Measurements from ENCODE around the gene SIRPG.

SIRPG gene

DNA sequence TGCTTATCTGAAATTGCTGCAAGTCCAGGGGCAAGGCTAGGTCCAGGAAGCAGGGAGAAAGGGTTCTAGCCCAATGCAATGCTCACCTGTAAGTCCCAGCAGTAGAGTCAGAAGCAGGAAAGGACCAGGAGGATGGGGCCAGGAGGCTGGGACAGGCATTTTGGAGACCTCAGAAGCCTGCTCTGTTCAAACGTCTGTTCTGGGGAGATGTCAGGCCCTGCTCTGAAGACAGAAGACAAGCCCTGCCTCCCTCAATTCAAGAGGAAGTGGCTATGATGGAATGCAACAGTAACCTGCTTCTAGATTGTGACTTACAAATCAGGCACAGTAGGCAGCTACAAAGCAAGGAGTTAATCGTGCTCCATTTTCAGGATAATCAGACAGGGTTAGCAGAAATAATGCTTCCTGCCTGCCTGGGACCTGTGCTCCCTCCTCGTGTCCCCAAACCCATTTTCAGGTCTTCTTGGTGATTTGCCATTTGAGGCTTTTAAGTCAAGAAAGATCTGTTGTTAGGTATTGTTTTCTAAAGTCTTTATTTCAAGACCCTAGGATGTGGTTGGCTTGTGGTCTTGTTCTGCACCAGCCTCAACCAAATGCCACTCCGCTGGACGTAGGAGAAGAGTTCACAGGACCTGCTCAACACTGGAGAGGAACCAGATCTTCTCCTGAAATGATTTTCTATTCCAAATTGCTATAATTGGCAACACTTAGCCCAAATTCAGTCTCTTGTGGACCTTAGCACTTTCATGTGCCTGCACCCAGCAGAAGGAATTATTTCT is at the start of gene SIRPG:
Gene SIRPG (minus strand): TSS at position 224 of the 779 bp plus-strand sequence. CDS start 65 bp downstream, at position 159.
- TF ChIP-seq GATA3 (IDR thresholded peaks at IDR 0.05; ENCODE audit: low read depth, low read length) = no peak
- TF ChIP-seq GATA2 (IDR thresholded peaks at IDR 0.05; ENCODE audit: low read depth, low read length) = no peak

DNA sequence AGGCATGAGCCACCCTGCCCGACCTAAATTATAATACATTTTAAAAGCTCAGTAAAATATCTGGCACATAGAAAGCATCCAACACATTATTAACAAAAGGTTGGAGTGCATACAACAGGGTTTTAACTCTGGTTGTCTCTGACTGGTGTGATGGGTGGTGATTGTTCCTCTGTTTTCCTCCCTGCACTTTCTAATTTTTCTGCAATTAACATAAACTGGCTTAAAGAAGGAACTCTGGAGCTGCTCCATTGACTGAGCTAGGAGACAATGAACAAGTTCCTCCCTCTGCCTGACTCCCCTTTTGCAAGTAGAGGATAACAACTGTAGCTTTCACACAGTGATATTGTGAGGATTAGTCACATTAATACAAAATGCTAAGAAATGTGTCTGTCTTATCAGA is 48.5 kb upstream of the SIRPG start:
- TF ChIP-seq GATA3 (IDR thresholded peaks at IDR 0.05; ENCODE audit: low read depth, low read length) = no peak
- TF ChIP-seq GATA2 (IDR thresholded peaks at IDR 0.05; ENCODE audit: low read depth, low read length) = no peak

DNA sequence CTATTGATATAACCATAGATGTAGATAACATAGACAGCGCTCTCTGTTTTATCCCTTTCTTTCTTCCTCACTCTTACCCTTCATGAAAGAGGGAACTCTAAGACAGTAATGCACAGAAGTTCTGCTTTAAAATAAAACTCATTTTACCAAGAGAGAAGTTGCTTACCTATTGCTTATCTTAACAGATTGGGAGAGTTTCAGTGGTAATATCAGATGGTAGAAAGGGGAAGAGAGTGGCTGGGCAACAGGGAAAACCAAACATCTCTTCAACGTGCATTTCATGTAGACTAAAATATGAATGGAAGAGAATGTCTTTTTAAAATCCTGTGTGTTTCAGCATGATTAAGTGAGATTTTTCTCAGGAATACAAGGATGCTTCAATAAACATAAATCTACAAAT is 45.3 kb upstream of the SIRPG start:
- TF ChIP-seq GATA3 (IDR thresholded peaks at IDR 0.05; ENCODE audit: low read depth, low read length) (no peak), GATA2 (IDR thresholded peaks at IDR 0.05; ENCODE audit: low read depth, low read length) (no peak)

- TF ChIP-seq GATA2 (IDR thresholded peaks at IDR 0.05; ENCODE audit: low read depth, low read length) (no peak), GATA3 (IDR thresholded peaks at IDR 0.05; ENCODE audit: low read depth, low read length) (no peak)
Observed at GRCh38 chr20:1702328-1702727, 44.7 kb upstream of the SIRPG start.

GRCh38 chr20:1700990-1701389 is 43.4 kb upstream of the SIRPG start:
- TF ChIP-seq GATA2 (IDR thresholded peaks at IDR 0.05; ENCODE audit: low read depth, low read length) = no peak
- TF ChIP-seq GATA3 (IDR thresholded peaks at IDR 0.05; ENCODE audit: low read depth, low read length) = no peak

DNA sequence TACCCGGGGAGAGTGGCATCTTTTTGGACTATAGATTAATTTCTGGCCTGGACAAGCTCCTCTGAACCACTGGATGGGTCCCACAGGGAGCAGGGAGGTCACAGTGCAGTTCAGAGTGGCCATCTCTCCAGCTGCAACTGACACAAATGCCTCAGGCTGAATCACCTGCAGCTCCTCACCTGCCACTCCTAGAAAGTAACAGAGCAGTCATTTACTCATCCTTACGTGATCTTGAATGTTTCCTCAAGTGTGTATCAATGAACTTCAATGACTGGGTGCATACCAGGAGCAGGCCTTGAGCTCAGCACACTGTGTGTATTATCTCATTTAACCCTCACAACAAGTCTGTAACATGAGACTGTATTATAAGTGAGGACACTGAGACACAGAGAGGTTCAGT is 40.0 kb upstream of the SIRPG start:
- TF ChIP-seq GATA2 (IDR thresholded peaks at IDR 0.05; ENCODE audit: low read depth, low read length) (no peak), GATA3 (IDR thresholded peaks at IDR 0.05; ENCODE audit: low read depth, low read length) (no peak)

DNA sequence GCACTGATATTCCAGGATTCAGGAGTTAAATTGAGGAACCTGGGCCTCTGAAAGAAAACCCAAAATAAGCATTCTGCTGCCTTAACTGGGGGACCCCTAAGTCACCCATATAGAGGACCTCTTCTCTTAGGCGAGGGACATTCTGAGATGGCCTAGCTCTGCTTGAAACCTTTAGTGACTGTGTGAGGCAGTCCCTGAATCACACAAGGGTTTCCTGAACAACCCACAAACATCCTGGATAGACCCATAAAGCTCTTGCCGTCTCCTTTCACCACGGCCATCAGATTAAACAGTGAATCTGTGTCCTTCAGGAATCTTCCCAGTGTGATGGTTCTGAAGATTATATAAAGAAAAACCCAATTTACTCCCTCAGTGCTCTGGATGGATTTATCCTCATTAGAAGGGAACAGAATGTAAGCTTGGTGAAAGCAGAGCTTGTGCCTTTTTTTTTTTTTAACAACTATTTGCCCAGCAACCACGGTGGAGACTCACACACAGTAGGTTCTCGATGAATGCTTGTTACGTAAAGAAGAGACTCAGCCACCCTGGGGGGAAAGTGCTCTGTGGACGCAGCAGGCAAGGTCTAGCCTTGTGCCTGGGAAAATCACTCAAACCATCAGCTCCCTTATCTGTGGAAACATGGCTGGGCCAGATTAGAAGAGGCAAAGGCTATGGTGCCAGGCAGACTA is 39.1 kb upstream of the SIRPG start:
- no peak for TF ChIP-seq GATA2 (IDR thresholded peaks at IDR 0.05; ENCODE audit: low read depth, low read length)
- no peak for TF ChIP-seq GATA3 (IDR thresholded peaks at IDR 0.05; ENCODE audit: low read depth, low read length)

GRCh38 chr20:1694672-1695071 is 37.1 kb upstream of the SIRPG start:
- TF ChIP-seq GATA3 (IDR thresholded peaks at IDR 0.05; ENCODE audit: low read depth, low read length) (no peak), GATA2 (IDR thresholded peaks at IDR 0.05; ENCODE audit: low read depth, low read length) (no peak)

GRCh38 chr20:1693427-1693826 is 35.8 kb upstream of the SIRPG start:
- TF ChIP-seq GATA2 (IDR thresholded peaks at IDR 0.05; ENCODE audit: low read depth, low read length) (no peak), GATA3 (IDR thresholded peaks at IDR 0.05; ENCODE audit: low read depth, low read length) (no peak)

DNA sequence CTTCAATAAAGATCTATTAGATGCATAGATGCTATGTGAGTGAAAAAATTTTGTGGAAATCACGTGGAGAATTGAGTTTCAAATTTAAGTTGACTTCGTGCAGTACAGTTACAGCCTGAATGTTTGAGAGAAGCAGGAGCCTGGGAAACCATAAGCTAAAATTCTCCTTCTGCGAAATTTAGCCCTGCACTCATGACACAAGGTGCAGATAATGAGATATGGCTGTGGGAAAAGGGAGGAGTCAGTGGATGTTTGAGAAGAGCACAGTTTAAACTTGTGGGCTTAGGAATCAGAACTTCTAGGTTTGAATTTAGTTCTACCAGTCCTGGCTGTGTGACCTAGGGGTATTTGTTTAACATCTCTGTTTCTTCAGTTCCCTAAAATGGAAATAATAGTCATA is 32.1 kb upstream of the SIRPG start:
- no peak for TF ChIP-seq GATA2 (IDR thresholded peaks at IDR 0.05; ENCODE audit: low read depth, low read length)
- no peak for TF ChIP-seq GATA3 (IDR thresholded peaks at IDR 0.05; ENCODE audit: low read depth, low read length)

GRCh38 chr20:1688886-1689538 is 31.4 kb upstream of the SIRPG start:
- TF ChIP-seq GATA2 (IDR thresholded peaks at IDR 0.05; ENCODE audit: low read depth, low read length) (no peak), GATA3 (IDR thresholded peaks at IDR 0.05; ENCODE audit: low read depth, low read length) (no peak)

DNA sequence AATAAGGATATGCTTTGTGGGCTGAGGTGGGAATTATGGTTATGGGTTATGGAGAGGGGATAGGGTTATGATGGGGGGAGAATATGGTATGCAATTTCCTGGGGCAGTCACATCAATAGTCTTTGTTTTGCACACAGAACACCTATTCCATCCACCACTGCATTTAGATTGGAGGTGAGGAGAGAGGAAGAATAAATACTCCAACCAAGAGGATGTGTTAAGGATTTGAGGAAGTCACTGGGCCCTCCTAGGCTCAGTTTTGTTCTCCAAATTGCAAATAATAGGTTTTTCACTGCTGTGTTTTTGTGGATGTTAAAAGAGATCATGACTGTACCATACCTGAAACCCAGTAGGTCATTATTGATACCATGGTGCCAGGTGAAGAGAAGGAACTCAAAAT is 29.5 kb upstream of the SIRPG start:
- TF ChIP-seq GATA2 (IDR thresholded peaks at IDR 0.05; ENCODE audit: low read depth, low read length) (no peak), GATA3 (IDR thresholded peaks at IDR 0.05; ENCODE audit: low read depth, low read length) (no peak)

GRCh38 chr20:1686151-1686748 is 28.7 kb upstream of the SIRPG start:
- no peak for TF ChIP-seq GATA3 (IDR thresholded peaks at IDR 0.05; ENCODE audit: low read depth, low read length)
- TF ChIP-seq GATA2 (IDR thresholded peaks at IDR 0.05; ENCODE audit: low read depth, low read length) = no peak
